Non-pigmented ciliary epithelial cell (primary cell): ENCODE data around the gene CEACAM5.
"Not testable (repeated sequence)": the region's sequence is repeated elsewhere in the genome, so short reads cannot be mapped to it uniquely, and the experiment has no call there.

Experiments used
- DNase-seq: peaks from one replicate; pipeline ENCODE4 v3.0.0-alpha.2; 2010; ENCODE audit warnings: low read depth

The CEACAM5 gene

GRCh38 chr19:41740415-41741243 lies 32.2 kb downstream of the CEACAM5 start:
- DNase-seq, result no peak

- no peak for DNase-seq
Measured at GRCh38 chr19:41741244-41741554, 32.8 kb downstream of the CEACAM5 start.

GRCh38 chr19:41744850-41745249 lies 36.4 kb downstream of the CEACAM5 start:
- no peak for DNase-seq

GRCh38 chr19:41745756-41746155 lies 37.3 kb downstream of the CEACAM5 start:
- DNase-seq, result no peak

- DNase-seq, result peak; percentile 9
Measured at GRCh38 chr19:41746593-41747227, 38.3 kb downstream of the CEACAM5 start.

- no peak for DNase-seq
Measured at GRCh38 chr19:41748012-41748411, 39.6 kb downstream of the CEACAM5 start.

GRCh38 chr19:41750248-41751134 lies 42.1 kb downstream of the CEACAM5 start:
- DNase-seq, result not testable (repeated sequence)

- no peak for DNase-seq
Measured at GRCh38 chr19:41753159-41753558, 44.7 kb downstream of the CEACAM5 start.

GRCh38 chr19:41753936-41754529 lies 45.6 kb downstream of the CEACAM5 start:
- no peak for DNase-seq

GRCh38 chr19:41755328-41755913 lies 47.0 kb downstream of the CEACAM5 start, which contains the start of gene CEACAM6:
Gene CEACAM6 (plus strand): TSS chr19:41755530. CDS start chr19:41755639, 109 bp downstream.
- DNase-seq, result no peak

- no peak for DNase-seq
Measured at GRCh38 chr19:41758846-41759245, 50.4 kb downstream of the CEACAM5 start.

- no peak for DNase-seq
Measured at GRCh38 chr19:41767115-41767514, 58.7 kb downstream of the CEACAM5 start.

- not testable (repeated sequence) for DNase-seq
Measured at GRCh38 chr19:41768105-41768504, 59.7 kb downstream of the CEACAM5 start.

GRCh38 chr19:41769608-41770007 lies 61.2 kb downstream of the CEACAM5 start:
- DNase-seq, result no peak

- DNase-seq, result no peak
Measured at GRCh38 chr19:41771410-41771809, 63.0 kb downstream of the CEACAM5 start.

GRCh38 chr19:41774515-41774980 lies 66.1 kb downstream of the CEACAM5 start:
- DNase-seq, result no peak

- no peak for DNase-seq
Measured at GRCh38 chr19:41776700-41777099, 68.3 kb downstream of the CEACAM5 start.
